GM12878 (cell line): ENCODE measurements around the gene RAB34. TPM values are rescaled to one million over a fixed set of nuclear protein-coding genes. Genes with fewer than 3 reads are reported as not detected.
A peak's percentile ranks its signal among the peaks of the same experiment; 100 is the strongest.

ENCODE experiments used
- ETV6 ChIP-seq, 2 experiments: fragments of 450-650 bp in 1 of 2; IDR thresholded peaks in 1 of 2; conservative IDR thresholded peaks in 1 of 2; 2 replicates each; pipeline ENCODE4 v1.6.1; 2014; ENCODE audit warnings: antibody characterized with exemption in 1 of 2, borderline replicate concordance in 1 of 2, low read depth in 1 of 2, mild to moderate bottlenecking in 1 of 2, moderate library complexity in 1 of 2
- EZH2 ChIP-seq: IDR thresholded peaks from 2 replicates; pipeline ENCODE4 v1.6.1; 2012; ENCODE audit warnings: low read depth, mild to moderate bottlenecking, control low read depth, inconsistent platforms, low read length, borderline replicate concordance; ENCODE audit not compliant: control insufficient read depth
- HDAC6 ChIP-seq: fragments of 200-600 bp; sonication (generic); IDR thresholded peaks from one replicate; pipeline ENCODE4 v1.8.0; 2017; ENCODE audit warnings: antibody characterized with exemption; ENCODE audit not compliant: unreplicated experiment
- IKZF2 ChIP-seq, 2 experiments: fragments of 450-650 bp; IDR thresholded peaks; 2 replicates each; pipeline ENCODE4 v1.6.1; 2017; ENCODE audit warnings: mild to moderate bottlenecking in 2 of 2, moderate library complexity in 2 of 2
- JUND ChIP-seq: IDR thresholded peaks from 2 replicates; pipeline ENCODE4 v1.6.1; 2012; ENCODE audit warnings: low read depth, mild to moderate bottlenecking, low read length, improper control_type of control experiment, moderate library complexity
- KAT2A ChIP-seq: conservative IDR thresholded peaks from 2 replicates; pipeline ENCODE4 v1.6.1; 2011; ENCODE audit warnings: low read depth, low read length; ENCODE audit not compliant: control insufficient read depth
- KDM1A ChIP-seq: fragments of 200-600 bp; sonication (generic); IDR thresholded peaks from 2 replicates; pipeline ENCODE4 v1.6.1; 2016; ENCODE audit warnings: borderline replicate concordance
- KLF5 ChIP-seq: fragments of 450-650 bp; IDR thresholded peaks from 2 replicates; pipeline ENCODE4 v1.6.1; 2014; ENCODE audit warnings: mild to moderate bottlenecking; ENCODE audit not compliant: partially characterized antibody
- MYC ChIP-seq: IDR thresholded peaks from 2 replicates; pipeline ENCODE4 v1.6.1; 2011; ENCODE audit warnings: mild to moderate bottlenecking, low read length, moderate library complexity, inconsistent platforms; ENCODE audit not compliant: insufficient read depth, insufficient replicate concordance, insufficient read length, severe bottlenecking
- NFYB ChIP-seq: IDR thresholded peaks from 2 replicates; pipeline ENCODE4 v1.6.1; 2011; ENCODE audit warnings: low read depth, mild to moderate bottlenecking, low read length, improper control_type of control experiment, moderate library complexity; ENCODE audit not compliant: insufficient read depth
- NR2C1 ChIP-seq: fragments of 450-650 bp; IDR thresholded peaks from 2 replicates; pipeline ENCODE4 v1.6.1; 2017; ENCODE audit warnings: antibody characterized with exemption, mild to moderate bottlenecking, moderate library complexity
- NR2C2 ChIP-seq: IDR thresholded peaks from 2 replicates; pipeline ENCODE4 v1.6.1; 2011; ENCODE audit warnings: borderline replicate concordance, low read depth; ENCODE audit not compliant: control insufficient read depth, insufficient read length
- PAX5 ChIP-seq: IDR thresholded peaks from 2 replicates; pipeline ENCODE4 v1.6.1; 2011; ENCODE audit warnings: low read depth, low read length, borderline replicate concordance
- PAX8 ChIP-seq: fragments of 450-650 bp; IDR thresholded peaks from 2 replicates; pipeline ENCODE4 v1.6.1; 2017; ENCODE audit warnings: mild to moderate bottlenecking, moderate library complexity
- POLR2A ChIP-seq: IDR thresholded peaks from 2 replicates; pipeline ENCODE4 v1.6.1; 2011; ENCODE audit warnings: low read depth, mild to moderate bottlenecking, low read length
- POLR2AphosphoS2 ChIP-seq: IDR thresholded peaks from 2 replicates; pipeline ENCODE4 v1.6.1; 2011; ENCODE audit warnings: low read depth, mild to moderate bottlenecking, low read length, improper control_type of control experiment, moderate library complexity
- RELA ChIP-seq: fragments of 450-650 bp; IDR thresholded peaks from 2 replicates; pipeline ENCODE4 v1.8.0; 2014; ENCODE audit warnings: borderline replicate concordance; ENCODE audit not compliant: partially characterized antibody
- REST ChIP-seq: IDR thresholded peaks from 2 replicates; pipeline ENCODE4 v1.6.1; 2012; ENCODE audit warnings: mild to moderate bottlenecking, low read depth, low read length
- SMARCA5 ChIP-seq: fragments of 450-650 bp; IDR thresholded peaks from 2 replicates; pipeline ENCODE4 v1.6.1; 2017; ENCODE audit warnings: mild to moderate bottlenecking
- SREBF1 ChIP-seq: IDR thresholded peaks from 2 replicates; pipeline ENCODE4 v1.6.1; 2012; ENCODE audit warnings: mild to moderate bottlenecking, low read length
- SUZ12 ChIP-seq: fragments of 200-600 bp; sonication (generic); IDR thresholded peaks from one replicate; pipeline ENCODE4 v1.6.1; 2018; ENCODE audit warnings: antibody characterized with exemption, mild to moderate bottlenecking; ENCODE audit not compliant: unreplicated experiment
- TAF1 ChIP-seq: IDR thresholded peaks from 2 replicates; pipeline ENCODE4 v1.6.1; 2011; ENCODE audit warnings: mild to moderate bottlenecking, low read depth, low read length, borderline replicate concordance
- ZBED1 ChIP-seq: IDR thresholded peaks from 2 replicates; pipeline ENCODE4 v1.6.1; 2016; ENCODE audit warnings: borderline replicate concordance
- ZNF384 ChIP-seq: IDR thresholded peaks from 2 replicates; pipeline ENCODE4 v1.6.1; 2012; ENCODE audit warnings: low read depth, mild to moderate bottlenecking, low read length, improper control_type of control experiment, borderline replicate concordance
- ZSCAN29 ChIP-seq: fragments of 450-650 bp; IDR thresholded peaks from 2 replicates; pipeline ENCODE4 v1.6.1; 2017; ENCODE audit warnings: mild to moderate bottlenecking, moderate library complexity
- polyA plus RNA-seq, 11 experiments: library from polyadenylated mRNA; depleted of rRNA in 4 of 11; unstranded in 6 of 11; stranded (reverse) in 5 of 11; fragments of >200 nt; fragmentation: Nextera tagmentation in 4 of 11; fragmentation: Illumina TruSeq in 1 of 11; extraction: Ambion mirVana in 4 of 11; extraction: Trizol in 1 of 11; gene quantifications; 1 replicate in 1 of 11; 2 replicates in 10 of 11; pipeline versions ENCODE4 v1.2.1 to v1.2.3, GENCODE V29; 2011 to 2016; ENCODE audit warnings: inconsistent platforms in 2 of 11, missing spikeins in 2 of 11, low read depth in 1 of 11
- total RNA-seq, 4 experiments: library from RNA; depleted of rRNA in 3 of 4; stranded (reverse); fragments of >200 nt in 3 of 4; fragmentation: Illumina TruSeq in 1 of 4; extraction: Trizol in 1 of 4; gene quantifications; 2 replicates each; pipeline versions ENCODE4 v1.2.1 to v1.2.3, GENCODE V29; 2013 to 2021
- TF ChIP-seq, protein P1 (sequence below): IDR thresholded peaks from 2 replicates; pipeline ENCODE4 v1.6.1; 2012; ENCODE audit warnings: low read depth, low read length, improper control_type of control experiment
- TF ChIP-seq, protein P2 (sequence below): IDR thresholded peaks from 2 replicates; pipeline ENCODE4 v1.6.1; 2011; ENCODE audit warnings: borderline replicate concordance, low read depth, mild to moderate bottlenecking, moderate library complexity, low read length; ENCODE audit not compliant: insufficient read depth, poor library complexity, severe bottlenecking

Gene RAB34
- total and polyA plus RNA-seq, 10 of the 15 experiments (the other 5 are each of a cell fraction or from before 2014, with no cell fraction given), result 0.37 to 46.4 (median 32.8) TPM

- TF ChIP-seq NR2C1, result no peak
- no peak for TF ChIP-seq SREBF1
- TF ChIP-seq PAX5, result no peak; the same call in 1 of the 2 replicates
- TF ChIP-seq IKZF2 (IDR thresholded peaks at IDR 0.05), result 0 out of 4 replicates have a peak, but pooled peaks of 1 of the 2 experiments have one; percentile 7
- no peak for TF ChIP-seq EZH2
- no peak for TF ChIP-seq KDM1A
- TF ChIP-seq REST, result no peak
- TF ChIP-seq RELA, result no peak
- no peak for TF ChIP-seq SMARCA5
- TF ChIP-seq NFYB, result no peak
- TF ChIP-seq PAX8, result no peak
- no peak for TF ChIP-seq ZNF384
- TF ChIP-seq ZBED1, result peak; percentile 92
- no peak for TF ChIP-seq JUND
- TF ChIP-seq KLF5, result no peak
- TF ChIP-seq, protein P1, sequence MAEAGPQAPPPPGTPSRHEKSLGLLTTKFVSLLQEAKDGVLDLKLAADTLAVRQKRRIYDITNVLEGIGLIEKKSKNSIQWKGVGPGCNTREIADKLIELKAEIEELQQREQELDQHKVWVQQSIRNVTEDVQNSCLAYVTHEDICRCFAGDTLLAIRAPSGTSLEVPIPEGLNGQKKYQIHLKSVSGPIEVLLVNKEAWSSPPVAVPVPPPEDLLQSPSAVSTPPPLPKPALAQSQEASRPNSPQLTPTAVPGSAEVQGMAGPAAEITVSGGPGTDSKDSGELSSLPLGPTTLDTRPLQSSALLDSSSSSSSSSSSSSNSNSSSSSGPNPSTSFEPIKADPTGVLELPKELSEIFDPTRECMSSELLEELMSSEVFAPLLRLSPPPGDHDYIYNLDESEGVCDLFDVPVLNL, result no peak
- peak; percentile 41 for TF ChIP-seq POLR2A
- TF ChIP-seq TAF1, result no peak
- TF ChIP-seq KAT2A, result no peak
- no peak for TF ChIP-seq ETV6 (conservative IDR thresholded peaks at IDR 0.05 in 1 of 2, IDR thresholded peaks at IDR 0.05 in 1 of 2; ENCODE audit: borderline replicate concordance in 1 of 2, low read depth in 1 of 2)
- no peak for TF ChIP-seq HDAC6
- TF ChIP-seq POLR2AphosphoS2, result peak; percentile 84
- TF ChIP-seq SUZ12, result no peak
- no peak for TF ChIP-seq MYC
- TF ChIP-seq ZSCAN29, result no peak
- TF ChIP-seq, protein P2, sequence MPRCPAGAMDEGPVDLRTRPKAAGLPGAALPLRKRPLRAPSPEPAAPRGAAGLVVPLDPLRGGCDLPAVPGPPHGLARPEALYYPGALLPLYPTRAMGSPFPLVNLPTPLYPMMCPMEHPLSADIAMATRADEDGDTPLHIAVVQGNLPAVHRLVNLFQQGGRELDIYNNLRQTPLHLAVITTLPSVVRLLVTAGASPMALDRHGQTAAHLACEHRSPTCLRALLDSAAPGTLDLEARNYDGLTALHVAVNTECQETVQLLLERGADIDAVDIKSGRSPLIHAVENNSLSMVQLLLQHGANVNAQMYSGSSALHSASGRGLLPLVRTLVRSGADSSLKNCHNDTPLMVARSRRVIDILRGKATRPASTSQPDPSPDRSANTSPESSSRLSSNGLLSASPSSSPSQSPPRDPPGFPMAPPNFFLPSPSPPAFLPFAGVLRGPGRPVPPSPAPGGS, result peak; percentile 78
- no peak for TF ChIP-seq NR2C2
Measured at GRCh38 chr17:28725166-28725659, 7.5 kb upstream of the RAB34 start (continued).
